MCF 10A (cell line): ENCODE results near the gene RAB6B. TPM values are rescaled to one million over a fixed set of nuclear protein-coding genes. Genes with fewer than 3 reads are reported as not detected.

Experiments used
- BruUV-seq: library from RNA; stranded (reverse); fragments of 400-500 nt; replicated peaks from 2 replicates; lab custom pipeline; 2021; lab: Mats Ljungman, UMichigan
- CTCF ChIA-PET: fragments of 300-600 bp; sonication (Branson Sonifier 250); formaldehyde crosslinking; extraction: SDS; loops from one replicate; lab custom pipeline; 2021; ENCODE audit warnings: antibody characterized with exemption, inconsistent platforms; lab: Yijun Ruan, JAX
- POLR2A ChIA-PET: fragments of 300-600, 350-650 bp; sonication (Branson Sonifier 250); formaldehyde crosslinking; extraction: SDS; loops from one replicate; lab custom pipeline; 2020; ENCODE audit warnings: antibody characterized with exemption, inconsistent platforms; lab: Yijun Ruan, JAX
- DNase-seq: peaks from one replicate; pipeline ENCODE4 v3.0.0-alpha.2; 2018; ENCODE audit not compliant: unreplicated experiment
- H3K27ac Mint-ChIP-seq: one replicate; pipeline ENCODE4 v1.8.0; 2022; ENCODE audit warnings: mild to moderate bottlenecking, low read depth, mixed read lengths; ENCODE audit not compliant: unreplicated experiment
- H3K27me3 Mint-ChIP-seq: one replicate; pipeline ENCODE4 v1.8.0; 2022; ENCODE audit warnings: mixed read lengths; ENCODE audit not compliant: insufficient read depth, unreplicated experiment
- H3K36me3 Mint-ChIP-seq: one replicate; pipeline ENCODE4 v1.8.0; 2022; ENCODE audit warnings: mild to moderate bottlenecking, moderate library complexity, mixed read lengths; ENCODE audit not compliant: insufficient read depth, unreplicated experiment
- H3K4me1 Mint-ChIP-seq: one replicate; pipeline ENCODE4 v1.8.0; 2022; ENCODE audit warnings: mixed read lengths; ENCODE audit not compliant: insufficient read depth, unreplicated experiment
- H3K4me3 Mint-ChIP-seq: one replicate; pipeline ENCODE4 v1.8.0; 2022; ENCODE audit warnings: mild to moderate bottlenecking, moderate library complexity, mixed read lengths; ENCODE audit not compliant: unreplicated experiment
- H3K9me3 Mint-ChIP-seq: one replicate; pipeline ENCODE4 v1.8.0; 2022; ENCODE audit warnings: mixed read lengths; ENCODE audit not compliant: unreplicated experiment
- CTCF ChIP-seq: fragments of 200-600 bp; IDR thresholded peaks from one replicate; pipeline ENCODE4 v1.8.0; 2022; ENCODE audit warnings: antibody characterized with exemption, mild to moderate bottlenecking; ENCODE audit not compliant: unreplicated experiment
- intact Hi-C: fragments of 100-400 bp; cut with micrococcal nuclease; formaldehyde crosslinking; loops from 2 replicates; pipeline ENCODE4 v1.14.1; 2022
- total RNA-seq: library from RNA; stranded (reverse); gene quantifications from 2 replicates; pipeline ENCODE4 v1.2.3, GENCODE V29; 2022

Gene RAB6B
- total RNA-seq, 1 experiment from 2014 or later: 1.1 TPM

GRCh38 chr3:133934073-133934970 lies 38.6 kb upstream of the RAB6B start:
- no peaks in the 10 kb centered on the region for H3K9me3 Mint-ChIP-seq
- no TSS peak for BruUV-seq
- H3K4me1 Mint-ChIP-seq: peaks cover 2% of the 10 kb centered on the region
- DNase-seq: no peak
- ChIA-PET POLR2A (no interaction called here), CTCF (interaction anchor here (0.6 to 7.2 kb wide), 5 partner anchors 124 to 509 kb away, joined by 3 to 68 read pairs (median 57); no protein-coding TSS in a partner anchor)
- TF ChIP-seq CTCF: no peak
- H3K27me3 Mint-ChIP-seq: peaks cover 4% of the 10 kb centered on the region
- no peak overlapping the region for H3K4me3 Mint-ChIP-seq
- H3K36me3 Mint-ChIP-seq: no peaks in the 10 kb centered on the region
- no peak overlapping the region for H3K27ac Mint-ChIP-seq
- intact Hi-C loops: loop anchor here (10.0 kb wide), 1 partner anchor 230 kb away; no protein-coding TSS in a partner anchor

- ChIA-PET CTCF (interaction anchor here (0.7 to 7.2 kb wide), 10 partner anchors 120 to 424 kb away, joined by 3 to 68 read pairs (median 4); no protein-coding TSS in a partner anchor), POLR2A (no interaction called here)
- Mint-ChIP-seq H3K9me3 (no peaks in the 10 kb centered on the region), H3K27me3 (peaks cover 14% of the 10 kb centered on the region), H3K27ac (no peak overlapping the region), H3K4me1 (peaks cover 7% of the 10 kb centered on the region), H3K4me3 (no peak overlapping the region), H3K36me3 (no peaks in the 10 kb centered on the region)
- no TSS peak for BruUV-seq
- intact Hi-C loops: loop anchor here (10.0 kb wide), 1 partner anchor 231 kb away; no protein-coding TSS in a partner anchor
- DNase-seq: no peak
- TF ChIP-seq CTCF: no peak
Measured at GRCh38 chr3:133933097-133934024, 37.7 kb upstream of the RAB6B start.

GRCh38 chr3:133932009-133932408 lies 36.3 kb upstream of the RAB6B start:
- ChIA-PET POLR2A (interaction anchor here (0.6 to 1.5 kb wide), 3 partner anchors 13 to 553 kb away, joined by 3 read pairs; no protein-coding TSS in a partner anchor), CTCF (interaction anchor here (0.5 to 7.2 kb wide), 18 partner anchors 9 to 368 kb away, joined by 3 to 68 read pairs (median 5); no protein-coding TSS in a partner anchor)
- BruUV-seq: no TSS peak

More at GRCh38 chr3:133932009-133932408, 36.3 kb upstream of the RAB6B start:
- no peaks in the 10 kb centered on the region for H3K9me3 Mint-ChIP-seq
- H3K4me1 Mint-ChIP-seq: peaks cover 13% of the 10 kb centered on the region
- intact Hi-C loops: loop anchor here (10.0 kb wide), 1 partner anchor 233 kb away; no protein-coding TSS in a partner anchor
- H3K4me3 Mint-ChIP-seq: no peak overlapping the region
- H3K36me3 Mint-ChIP-seq: no peaks in the 10 kb centered on the region
- no peak for TF ChIP-seq CTCF
- DNase-seq: no peak
- no peak overlapping the region for H3K27ac Mint-ChIP-seq
- H3K27me3 Mint-ChIP-seq: peaks cover 21% of the 10 kb centered on the region
